ENCODE data around the gene USP7.
"Not testable (repeated sequence)": the region's sequence is repeated elsewhere in the genome, so short reads cannot be mapped to it uniquely, and the experiment has no call there.

USP7 gene

GRCh38 chr16:8877894-8878522 is 85.7 kb downstream of the USP7 start:
- DNase-seq (ENCODE audit: low read depth), result no peak

- not testable (repeated sequence) for DNase-seq (ENCODE audit: low read depth)
Observed at GRCh38 chr16:8875317-8875716, 88.4 kb downstream of the USP7 start.

GRCh38 chr16:8874388-8874787 is 89.3 kb downstream of the USP7 start:
- DNase-seq (ENCODE audit: low read depth), result no peak

GRCh38 chr16:8873866-8874195 is 89.9 kb downstream of the USP7 start:
- not testable (repeated sequence) for DNase-seq (ENCODE audit: low read depth)

GRCh38 chr16:8872967-8873865 is 90.5 kb downstream of the USP7 start:
- DNase-seq (ENCODE audit: low read depth), result no peak

GRCh38 chr16:8872071-8872470 is 91.6 kb downstream of the USP7 start:
- DNase-seq (ENCODE audit: low read depth), result no peak

GRCh38 chr16:8869988-8870241 is 93.8 kb downstream of the USP7 start:
- not testable (repeated sequence) for DNase-seq (ENCODE audit: low read depth)

- no peak for DNase-seq (ENCODE audit: low read depth)
Observed at GRCh38 chr16:8869212-8869987, 94.3 kb downstream of the USP7 start.

- DNase-seq (ENCODE audit: low read depth), result peak; percentile 78
Observed at GRCh38 chr16:8868416-8869211, 95.1 kb downstream of the USP7 start, which contains the start of gene CARHSP1. Gene CARHSP1, minus strand, starts transcription at chr16:8869006. Its CDS starts 9,678 bp downstream, at chr16:8859328.

GRCh38 chr16:8867932-8868415 is 95.7 kb downstream of the USP7 start:
- DNase-seq (ENCODE audit: low read depth), result no peak

- DNase-seq (ENCODE audit: low read depth), result no peak
Observed at GRCh38 chr16:8867216-8867931, 96.3 kb downstream of the USP7 start.

- DNase-seq (ENCODE audit: low read depth), result no peak
Observed at GRCh38 chr16:8866884-8867215, 96.9 kb downstream of the USP7 start.

- no peak for DNase-seq (ENCODE audit: low read depth)
Observed at GRCh38 chr16:8866118-8866883, 97.4 kb downstream of the USP7 start.

- DNase-seq (ENCODE audit: low read depth), result no peak
Observed at GRCh38 chr16:8865145-8865882, 98.4 kb downstream of the USP7 start.

GRCh38 chr16:8864480-8865110 is 99.1 kb downstream of the USP7 start:
- no peak for DNase-seq (ENCODE audit: low read depth)

GRCh38 chr16:8863594-8864424 is 99.9 kb downstream of the USP7 start:
- DNase-seq (ENCODE audit: low read depth), result no peak

GRCh38 chr16:8862309-8863130 is 101.2 kb downstream of the USP7 start:
- DNase-seq (ENCODE audit: low read depth), result no peak

All from activated T-helper 9 cell treated with anti-CD3 and anti-CD28 coated beads, Interleukin-2, amount 50 U/mL, for 16 hours (primary cell).